PC-9 (cell line): ENCODE results near the gene ALKBH6. TPM values are rescaled to one million over a fixed set of nuclear protein-coding genes. Genes with fewer than 3 reads are reported as not detected.

Experiments used
- BruUV-seq: library from RNA; stranded (reverse); fragments of 400-500 nt; replicated peaks from 2 replicates; lab custom pipeline; 2021; lab: Mats Ljungman, UMichigan
- CTCF ChIA-PET: fragments of 300-600 bp; sonication (Branson Sonifier 250); formaldehyde crosslinking; loops from one replicate; lab custom pipeline; 2022; ENCODE audit warnings: antibody characterized with exemption; lab: Charles Lee
- POLR2A ChIA-PET: fragments of 300-600 bp; sonication (Branson Sonifier 250); formaldehyde crosslinking; loops from one replicate; lab custom pipeline; 2022; ENCODE audit warnings: antibody characterized with exemption; ENCODE audit not compliant: unreplicated experiment; lab: Charles Lee
- DNase-seq, 2 experiments: peaks; one replicate each; pipeline versions ENCODE4 v3.0.0 to v3.0.0-alpha.2; 2015 to 2022; ENCODE audit warnings: mixed read lengths in 1 of 2
- H2AFZ ChIP-seq: fragments of 200-600 bp; sonication (generic); 2 replicates; pipeline ENCODE4 v1.8.1; 2017; ENCODE audit warnings: antibody characterized with exemption
- H3F3A ChIP-seq: fragments of 200-600 bp; sonication (generic); 2 replicates; pipeline ENCODE4 v1.8.1; 2017; ENCODE audit warnings: antibody characterized with exemption, mild to moderate bottlenecking, low read depth; ENCODE audit not compliant: insufficient read depth
- H3K27ac ChIP-seq: fragments of 200-600 bp; sonication (generic); 2 replicates; pipeline ENCODE4 v1.6.1; 2016; ENCODE audit warnings: mixed run types
- H3K27me3 ChIP-seq: fragments of 200-600 bp; sonication (generic); 2 replicates; pipeline ENCODE4 v1.6.1; 2016; ENCODE audit warnings: low read depth, mixed run types; ENCODE audit not compliant: insufficient read depth
- H3K36me3 ChIP-seq: fragments of 200-600 bp; sonication (generic); 2 replicates; pipeline ENCODE4 v1.6.1; 2016; ENCODE audit warnings: low read depth, mixed run types
- H3K4me1 ChIP-seq: fragments of 200-600 bp; sonication (generic); replicated peaks from 2 replicates; pipeline ENCODE4 v1.6.1; 2016; ENCODE audit warnings: mixed run types; ENCODE audit not compliant: insufficient read depth
- H3K4me2 ChIP-seq: fragments of 200-600 bp; sonication (generic); 2 replicates; pipeline ENCODE4 v1.6.1; 2017; ENCODE audit warnings: mixed run types
- H3K4me3 ChIP-seq: fragments of 200-600 bp; sonication (generic); 2 replicates; pipeline ENCODE4 v1.6.1; 2016; ENCODE audit warnings: mixed run types
- H3K79me2 ChIP-seq: fragments of 200-600 bp; sonication (generic); 2 replicates; pipeline ENCODE4 v1.6.1; 2017; ENCODE audit warnings: low read depth, mixed run types
- H3K9me2 ChIP-seq: fragments of 200-600 bp; sonication (generic); 2 replicates; pipeline ENCODE4 v1.8.1; 2017; ENCODE audit warnings: mild to moderate bottlenecking; ENCODE audit not compliant: insufficient read depth
- H3K9me3 ChIP-seq: fragments of 200-600 bp; sonication (generic); 2 replicates; pipeline ENCODE4 v1.8.1; 2016; ENCODE audit warnings: low read depth; ENCODE audit not compliant: insufficient read depth
- H4K20me1 ChIP-seq: fragments of 200-600 bp; sonication (generic); 2 replicates; pipeline ENCODE4 v1.8.1; 2017; ENCODE audit not compliant: insufficient read depth
- CTCF ChIP-seq: fragments of 200-600 bp; sonication (generic); conservative IDR thresholded peaks from 2 replicates; pipeline ENCODE4 v1.6.1; 2017; ENCODE audit warnings: mixed run types, antibody characterized with exemption, mild to moderate bottlenecking, moderate library complexity
- EZH2 ChIP-seq: fragments of 200-600 bp; sonication (generic); IDR thresholded peaks from 2 replicates; pipeline ENCODE4 v1.8.0; 2017; ENCODE audit warnings: antibody characterized with exemption, low read depth
- intact Hi-C: fragments of 100-400 bp; cut with micrococcal nuclease; formaldehyde crosslinking; loops from one replicate; pipeline ENCODE4 v1.10.0; 2022; ENCODE audit not compliant: unreplicated experiment
- total RNA-seq: library from RNA; stranded (reverse); gene quantifications from 2 replicates; pipeline ENCODE4 v1.2.3, GENCODE V29; 2021

ALKBH6 gene
- total RNA-seq, 1 experiment from 2014 or later: 55.1 TPM

- Histone ChIP-seq H3K36me3 (no peaks in the 10 kb centered on the region), H3K9me3 (no peaks in the 10 kb centered on the region), H3K79me2 (peaks cover 22% of the 10 kb centered on the region; the same call in 1 of the 2 replicates), H3K27ac (peak within 1 kb of the TSS; percentile 69), H3F3A (peaks cover 21% of the 10 kb centered on the region; the same call in 1 of the 2 replicates), H3K9me2 (no peaks in the 10 kb centered on the region), H2AFZ (peak within 1 kb of the TSS; percentile 81), H3K4me3 (peak within 1 kb of the TSS; percentile 90), H3K4me1 (peaks cover 12% of the 10 kb centered on the region; the same call in 1 of the 2 replicates), H3K27me3 (no peaks in the 10 kb centered on the region), H3K4me2 (peak within 1 kb of the TSS; percentile 99), H4K20me1 (no peaks in the 10 kb centered on the region)
- BruUV-seq: no TSS peak
- intact Hi-C loops: loop anchor here (1.0 to 10.0 kb wide), 3 partner anchors 41 to 60 kb away; partner anchors contain the start of genes ALKBH6, OVOL3, POLR2I and SYNE4
- CTCF ChIA-PET: interaction anchor here (0.6 kb wide), 1 partner anchor 116 kb away, joined by 3 read pairs; no protein-coding TSS in a partner anchor
- TF ChIP-seq CTCF (no peak), EZH2 (no peak)
- POLR2A ChIA-PET: interaction anchor here (1.6 to 2.0 kb wide), 2 partner anchors 41 to 46 kb away, joined by 7 read pairs; partner anchors contain the start of genes ALKBH6 and SYNE4
- DNase-seq: peak; percentile 83 to 94
These were observed 41.0 kb upstream of the ALKBH6 start, which contains the start of gene WDR62 for GRCh38 chr19:36054733-36055686. WDR62 (plus strand) TSS chr19:36054897; CDS start chr19:36054972, 75 bp downstream.

- Histone ChIP-seq H4K20me1 (no peaks in the 10 kb centered on the region), H3K27ac (peak within 1 kb of the TSS; percentile 69), H3K4me2 (peak within 1 kb of the TSS; percentile 99), H2AFZ (peak within 1 kb of the TSS; percentile 81), H3K9me2 (no peaks in the 10 kb centered on the region), H3K27me3 (no peaks in the 10 kb centered on the region), H3K4me1 (peaks cover 12% of the 10 kb centered on the region; the same call in 1 of the 2 replicates), H3K9me3 (no peaks in the 10 kb centered on the region), H3K36me3 (no peaks in the 10 kb centered on the region), H3K4me3 (peak within 1 kb of the TSS; percentile 90), H3K79me2 (peaks cover 22% of the 10 kb centered on the region; the same call in 1 of the 2 replicates), H3F3A (peaks cover 21% of the 10 kb centered on the region; the same call in 1 of the 2 replicates)
- no TSS peak for BruUV-seq
- ChIA-PET CTCF (interaction anchor here (0.6 kb wide), 1 partner anchor 117 kb away, joined by 3 read pairs; no protein-coding TSS in a partner anchor), POLR2A (interaction anchor here (0.6 to 2.0 kb wide), 4 partner anchors 40 to 160 kb away, joined by 3 to 13 read pairs (median 7); partner anchors contain the start of genes ALKBH6, SYNE4 and ZNF565)
- TF ChIP-seq CTCF (peak; percentile 31; the same call in 1 of the 2 replicates), EZH2 (no peak)
- intact Hi-C loops: loop anchor here (1.0 to 10.0 kb wide), 3 partner anchors 40 to 61 kb away; partner anchors contain the start of genes ALKBH6, OVOL3, POLR2I and SYNE4
- peak; percentile 94 to 99 for DNase-seq
These were observed 40.2 kb upstream of the ALKBH6 start, which contains the start of gene THAP8 for GRCh38 chr19:36054119-36054732. THAP8 (minus strand) TSS chr19:36054285; CDS start chr19:36054217, 68 bp downstream.
